GM21737 (cell line): Measurements from ENCODE around the gene GTPBP4.
"Not testable (repeated sequence)": the region's sequence is repeated elsewhere in the genome, so short reads cannot be mapped to it uniquely, and the experiment has no call there.

Experiments
- ATAC-seq: cut with Tn5 transposase; IDR thresholded peaks from one replicate; pipeline ENCODE4 v1.9.1; 2021; ENCODE audit warnings: mild to moderate bottlenecking, moderate library complexity; ENCODE audit not compliant: unreplicated experiment

The GTPBP4 gene

DNA sequence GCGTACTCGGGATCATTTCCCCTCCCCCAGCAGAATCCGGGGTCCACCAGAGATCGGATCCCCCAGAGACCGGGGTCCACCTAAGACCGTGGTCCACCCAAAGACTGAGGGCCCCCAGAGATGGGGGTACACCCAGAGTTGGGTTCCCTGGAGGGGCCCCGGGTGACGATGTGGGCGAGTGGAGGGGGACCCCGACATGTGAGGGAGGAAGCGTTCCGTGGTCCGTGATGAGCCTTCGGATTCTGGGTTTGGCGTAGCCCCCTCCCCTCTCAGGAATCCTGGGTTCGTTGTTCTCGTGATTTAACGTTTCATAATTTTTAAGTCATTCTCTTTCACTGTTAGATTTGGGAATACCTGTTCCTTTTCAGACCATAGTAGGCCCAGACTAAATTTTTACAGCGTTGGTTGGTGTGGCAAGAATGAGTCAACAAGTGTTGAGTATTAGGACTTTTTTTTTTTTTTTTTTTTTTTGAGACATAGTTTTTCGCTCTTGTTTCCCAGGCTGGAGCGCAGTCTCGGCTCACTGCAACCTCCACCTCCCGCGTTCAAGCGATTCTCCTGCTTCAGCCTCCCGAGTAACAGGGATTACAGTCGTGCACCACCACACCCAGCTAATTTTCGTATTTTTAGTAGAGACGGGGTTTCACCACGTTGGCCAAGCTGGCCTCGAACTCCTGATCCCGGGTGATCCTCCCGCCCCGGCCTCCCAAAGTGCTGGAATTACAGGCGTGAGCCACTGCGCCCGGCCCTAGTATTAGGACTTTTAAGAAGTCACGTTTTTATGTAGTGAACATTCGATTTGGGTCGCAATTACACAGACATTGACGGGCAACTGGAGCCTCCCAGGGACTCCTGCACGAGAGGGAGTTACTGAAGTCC, 672 bp downstream of the GTPBP4 start:
- ATAC-seq, result no peak

- no peak for ATAC-seq
Measured at GRCh38 chr10:990808-991207, 2.6 kb downstream of the GTPBP4 start.

DNA sequence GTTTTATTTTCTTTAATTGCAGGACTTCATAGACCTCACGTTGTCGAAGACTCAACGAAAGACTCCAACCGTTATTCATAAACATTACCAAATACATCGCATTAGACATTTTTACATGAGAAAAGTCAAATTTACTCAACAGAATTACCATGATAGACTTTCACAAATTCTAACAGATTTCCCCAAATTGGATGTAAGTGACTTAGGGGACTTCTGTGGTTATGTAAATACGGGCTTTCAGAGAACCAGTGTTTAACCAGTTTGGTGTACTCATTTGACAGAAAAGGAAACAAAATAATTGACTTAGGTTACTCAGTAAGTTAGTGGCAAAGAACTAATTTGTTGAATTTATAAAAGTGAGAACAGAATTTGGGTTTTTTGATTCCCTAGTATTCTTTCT, 4.2 kb downstream of the GTPBP4 start:
- no peak for ATAC-seq

DNA sequence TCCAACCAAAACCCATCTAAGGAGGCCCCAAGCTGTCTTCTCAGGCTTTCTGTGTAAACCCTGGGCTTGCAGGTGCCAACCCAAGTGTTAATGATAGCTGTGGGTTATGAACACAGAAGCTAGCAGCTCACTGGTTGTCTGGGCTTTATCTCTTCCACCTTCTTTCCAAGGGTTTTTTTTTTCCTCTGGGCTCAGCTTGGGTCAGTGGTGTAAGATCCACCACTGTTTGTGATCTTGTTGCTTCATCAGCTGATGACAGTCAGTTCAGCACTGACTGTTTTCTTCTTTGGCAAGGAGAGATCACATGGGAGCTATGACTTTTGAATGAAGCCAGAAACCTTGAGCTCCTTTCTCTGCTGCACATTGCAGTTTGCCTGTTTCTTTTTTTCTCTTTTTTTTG, 4.6 kb downstream of the GTPBP4 start:
- no peak for ATAC-seq

DNA sequence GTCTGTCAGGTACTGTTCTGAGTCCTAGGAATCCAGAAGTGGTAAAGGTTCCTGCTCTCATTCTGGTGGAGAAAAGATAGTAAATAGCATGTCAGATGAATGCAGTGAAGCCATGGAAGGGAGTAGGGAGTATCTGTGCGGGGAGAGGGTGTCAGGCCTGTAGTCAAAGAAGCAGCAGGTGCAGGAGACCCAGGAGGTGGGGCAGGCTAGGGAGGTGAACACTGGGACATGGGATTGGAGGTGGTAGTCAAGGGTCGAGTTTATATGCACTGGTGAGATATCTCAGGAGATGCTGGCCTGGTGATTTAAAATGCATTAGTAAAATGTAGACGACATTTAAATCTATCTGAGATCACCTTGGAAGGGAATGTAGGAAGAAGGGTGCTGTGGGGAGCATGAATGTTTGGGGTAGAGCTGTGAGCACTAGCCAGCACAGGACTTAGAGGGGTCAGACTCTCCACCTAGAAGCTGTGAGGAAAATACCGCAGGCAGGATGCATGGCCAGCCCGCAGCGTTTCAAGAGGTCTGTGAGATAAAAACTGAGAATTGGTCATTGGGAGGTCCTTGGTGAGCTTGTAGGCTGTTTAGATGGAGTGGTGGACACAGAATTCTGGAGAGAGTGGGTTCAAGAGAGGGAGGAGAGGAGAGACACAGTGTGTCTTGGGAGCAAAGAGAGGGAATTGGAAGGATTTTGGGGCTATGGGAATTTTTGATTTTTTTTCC, 6.8 kb downstream of the GTPBP4 start:
- ATAC-seq, result no peak

- ATAC-seq, result no peak
Measured at GRCh38 chr10:995559-995926, 7.3 kb downstream of the GTPBP4 start.

GRCh38 chr10:996031-996430, 7.8 kb downstream of the GTPBP4 start:
- no peak for ATAC-seq

DNA sequence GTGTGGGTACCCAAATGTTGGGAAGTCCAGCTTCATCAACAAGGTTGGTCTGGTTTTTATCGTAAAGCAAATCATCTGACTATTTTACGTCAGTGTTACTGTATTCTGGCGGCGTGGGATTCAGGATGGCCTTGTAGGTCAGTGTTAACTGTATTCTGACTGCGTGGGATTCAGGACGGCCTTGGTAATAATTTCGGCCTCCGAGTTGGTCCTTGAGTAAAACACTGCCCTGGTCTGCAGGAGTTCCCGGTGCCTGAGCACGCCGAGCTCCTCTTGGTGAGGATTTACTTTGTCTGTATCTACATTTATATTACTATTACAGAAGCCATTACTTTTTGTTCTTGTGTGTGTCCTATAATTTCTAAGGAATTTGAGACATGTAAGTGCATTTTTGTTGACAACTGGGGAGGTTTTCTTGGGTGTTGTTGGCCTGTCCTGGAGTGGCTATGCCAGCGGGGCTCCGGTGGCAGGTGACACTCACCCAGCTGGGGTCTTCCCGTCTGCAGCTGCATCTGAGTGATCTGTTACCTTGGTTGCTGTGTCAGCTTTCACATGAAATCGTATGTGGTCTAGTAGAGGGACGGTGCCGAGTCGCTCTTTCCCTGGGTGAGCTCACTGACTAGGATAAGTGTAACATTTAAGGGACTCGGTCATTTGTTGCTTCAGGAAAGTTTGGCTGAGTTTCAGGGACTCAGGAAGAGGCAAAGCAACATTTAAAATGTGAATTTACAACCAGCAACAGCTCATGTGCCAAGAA, 9.2 kb downstream of the GTPBP4 start:
- no peak for ATAC-seq

- ATAC-seq, result no peak
Measured at GRCh38 chr10:1002425-1003006, 14.3 kb downstream of the GTPBP4 start.

DNA sequence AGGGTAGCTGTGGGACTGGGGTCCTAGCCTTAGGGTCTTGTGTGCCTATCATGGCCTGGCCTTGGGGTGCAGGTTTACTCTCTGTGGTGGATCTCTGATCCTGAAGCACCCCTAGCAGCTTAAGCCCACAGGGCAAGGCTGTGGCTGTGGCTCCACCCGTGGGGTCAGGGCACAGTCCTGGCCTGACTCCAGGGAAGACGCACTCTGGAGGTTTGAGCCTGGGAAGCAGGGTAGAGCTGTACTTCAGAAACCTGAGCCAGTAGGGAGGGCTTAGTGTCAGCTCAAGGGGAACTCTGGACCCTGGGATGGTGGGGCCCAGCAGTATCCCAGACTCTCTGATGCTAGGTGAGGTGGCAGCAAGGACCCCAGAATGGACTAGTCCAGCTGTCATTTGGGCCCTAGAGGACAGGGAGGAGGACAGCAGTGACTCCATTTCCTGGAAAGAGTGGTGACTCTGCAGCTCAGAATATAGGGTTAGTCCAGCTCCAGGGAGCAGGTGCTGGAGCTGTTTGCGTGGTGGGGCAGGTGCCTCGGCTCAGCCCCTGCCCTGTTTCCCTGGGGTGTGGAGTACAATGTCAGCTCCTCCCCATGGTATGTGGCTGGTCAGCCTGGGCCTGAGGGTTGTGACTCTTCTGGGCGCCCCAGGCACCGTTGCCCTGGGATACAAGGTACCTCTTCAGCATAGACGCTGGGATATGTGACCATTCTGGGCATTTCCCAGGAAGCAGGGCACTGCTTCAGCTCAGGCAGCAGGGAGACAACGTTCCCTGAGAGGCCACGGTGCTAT, 15.8 kb downstream of the GTPBP4 start:
- ATAC-seq, result no peak

- no peak for ATAC-seq
Measured at GRCh38 chr10:1006573-1006972, 18.3 kb downstream of the GTPBP4 start.

DNA sequence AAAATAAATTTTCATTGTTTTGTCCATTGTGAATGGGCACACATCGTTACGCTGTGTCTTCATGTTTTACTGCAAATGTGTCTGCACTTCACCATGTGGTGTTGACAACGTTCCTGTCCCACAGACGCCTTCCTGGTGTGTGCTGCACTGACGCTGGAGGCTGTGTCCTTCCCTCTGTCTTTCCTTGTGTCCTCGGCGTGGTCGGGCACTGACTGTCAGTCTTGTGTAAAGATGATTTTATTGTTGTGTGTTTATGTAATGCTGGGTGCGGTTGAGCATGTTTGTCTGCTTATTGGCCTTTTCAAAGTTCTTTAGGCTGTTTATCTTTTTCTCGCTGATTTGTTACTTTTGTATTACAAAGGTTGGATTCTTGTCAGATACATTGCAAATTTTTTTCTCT, 19.3 kb downstream of the GTPBP4 start:
- ATAC-seq, result no peak

- no peak for ATAC-seq
Measured at GRCh38 chr10:1009071-1009494, 20.8 kb downstream of the GTPBP4 start.

- not testable (repeated sequence) for ATAC-seq
Measured at GRCh38 chr10:1009947-1010346, 21.7 kb downstream of the GTPBP4 start.

DNA sequence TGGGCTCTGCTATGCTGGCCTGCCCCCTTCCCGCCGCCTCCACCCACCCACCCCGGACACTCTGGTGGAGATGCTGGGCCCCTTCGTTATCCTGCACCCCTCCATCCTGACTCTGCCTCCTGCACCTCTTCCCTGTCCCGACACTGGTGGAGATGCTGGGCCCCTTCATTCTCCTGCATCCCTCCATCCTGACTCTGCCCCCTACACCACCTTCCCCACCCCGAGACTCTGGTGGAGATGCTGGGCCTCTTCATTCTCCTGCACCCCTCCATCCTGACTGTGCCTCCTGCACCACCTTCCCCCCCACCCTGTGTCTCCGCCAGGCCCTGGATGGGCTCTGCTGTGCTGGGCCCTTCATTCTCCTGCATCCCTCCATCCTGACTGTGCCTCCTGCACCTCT, 22.5 kb downstream of the GTPBP4 start:
- ATAC-seq, result no peak

GRCh38 chr10:1011696-1012095, 23.5 kb downstream of the GTPBP4 start:
- ATAC-seq, result no peak

GRCh38 chr10:1015688-1016087, 27.5 kb downstream of the GTPBP4 start:
- no peak for ATAC-seq

- no peak for ATAC-seq
Measured at GRCh38 chr10:1019362-1019761, 31.1 kb downstream of the GTPBP4 start.

DNA sequence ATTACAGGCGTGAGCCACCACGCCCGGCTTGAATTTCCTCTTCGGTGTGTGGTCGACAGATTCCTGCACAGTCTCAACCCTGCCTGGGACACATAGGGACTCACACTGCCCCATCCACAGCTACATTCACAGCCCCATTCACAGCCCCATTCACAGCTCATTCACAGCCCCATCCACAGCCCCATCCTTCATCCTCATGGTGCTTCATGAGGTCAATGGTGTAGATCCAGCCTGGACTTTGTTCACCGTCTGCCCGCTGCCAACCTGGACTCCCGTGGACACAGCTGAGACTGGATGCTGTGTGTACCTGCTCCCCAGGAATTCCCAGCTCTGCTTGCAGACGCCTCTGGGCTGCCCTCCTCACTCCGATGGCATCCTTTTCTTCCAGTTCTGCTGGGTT, 32.2 kb downstream of the GTPBP4 start:
- no peak for ATAC-seq

- no peak for ATAC-seq
Measured at GRCh38 chr10:1020958-1021357, 32.7 kb downstream of the GTPBP4 start.
